Kidney (tissue), 14 donors: Measurements from ENCODE around the gene RNF40. TPM values are rescaled to one million over a fixed set of nuclear protein-coding genes. Genes with fewer than 3 reads are reported as not detected.

Experiments used
- DNase-seq, 5 donors: peaks; one replicate each; pipeline ENCODE4 v3.0.0-alpha.2; 2013 to 2020
- FAIRE-seq: peaks from 2 replicates; lab custom pipeline; 2012; peaks lifted over from hg19 to GRCh38; lab: Jason Lieb, UNC
- H3K27ac ChIP-seq, 2 donors: one replicate each; pipeline ENCODE4 v1.7.0; 2013; ENCODE audit warnings: low read depth in 2 of 2, low read length in 2 of 2, inconsistent platforms in 1 of 2
- H3K27me3 ChIP-seq: one replicate; pipeline ENCODE4 v1.7.1; 2013; ENCODE audit warnings: low read length, inconsistent platforms; ENCODE audit not compliant: control insufficient read depth, insufficient read depth
- H3K36me3 ChIP-seq, 3 donors: one replicate each; pipeline versions ENCODE4 v1.7.0 to v1.7.1; 2013; ENCODE audit warnings: low read length in 3 of 3, control low read depth in 1 of 3, inconsistent platforms in 1 of 3; ENCODE audit not compliant: insufficient read depth in 3 of 3, control insufficient read depth in 2 of 3
- H3K4me1 ChIP-seq, 3 donors: one replicate each; pipeline versions ENCODE4 v1.7.0 to v1.7.1; 2013; ENCODE audit warnings: low read length in 3 of 3, inconsistent platforms in 1 of 3, low read depth in 1 of 3; ENCODE audit not compliant: control insufficient read depth in 2 of 3, insufficient read depth in 2 of 3
- H3K4me3 ChIP-seq, 3 donors: one replicate each; pipeline versions ENCODE4 v1.7.0 to v1.8.1; 2013; ENCODE audit warnings: low read length in 3 of 3, control low read depth in 1 of 3, inconsistent platforms in 1 of 3
- H3K9ac ChIP-seq, 3 donors: one replicate each; pipeline versions ENCODE4 v1.7.0 to v1.7.1; 2013; ENCODE audit warnings: low read length in 3 of 3, control low read depth in 1 of 3, inconsistent platforms in 1 of 3
- H3K9me3 ChIP-seq, 3 donors: one replicate each; pipeline versions ENCODE4 v1.7.0 to v1.7.1; 2013; ENCODE audit warnings: low read length in 3 of 3, control low read depth in 1 of 3, inconsistent platforms in 1 of 3; ENCODE audit not compliant: control insufficient read depth in 2 of 3, insufficient read depth in 1 of 3
- intact Hi-C: fragments of 100-400 bp; cut with DNase I; formaldehyde crosslinking; loops from one replicate; pipeline ENCODE4 v1.11.1; 2022
- polyA plus RNA-seq: library from polyadenylated mRNA; stranded (reverse); fragments of 350-450 nt; fragmentation: Illumina TruSeq; extraction: RNeasy Lipid Tissue Mini Kit (QIAGEN cat#74804); gene quantifications from one replicate; pipeline ENCODE4 v1.2.3, GENCODE V29; 2014; ENCODE audit warnings: low read depth, low replicate concordance; ENCODE audit not compliant: insufficient read depth
- total RNA-seq: library from RNA; stranded (reverse); fragmentation: NEBNext Ultra II Directional; extraction: Animal tissue kit (Norgen Biotek cat#: 25700); gene quantifications from one replicate; pipeline ENCODE4 v1.2.1, GENCODE V29; 2021
- TF ChIP-seq, protein P1 (sequence below): IDR thresholded peaks from 3 replicates; pipeline ENCODE4 v1.5.1; 2012; ENCODE audit warnings: mild to moderate bottlenecking, moderate library complexity, borderline replicate concordance; ENCODE audit not compliant: insufficient read depth; ENCODE audit errors: extremely low read depth
- donor health status: control.
- donor health status: control.
- donor health status: control.
- donor health status: control.
- donor health status: control.
- donor health status: DM: yes; HTN: yes; CAD: no.
- donor health status: Normal renal cell carcinoma (clear cell type).

Gene RNF40
- total and polyA plus RNA-seq, 2 donors from 2014 or later = 74.3 to 109 TPM

DNA sequence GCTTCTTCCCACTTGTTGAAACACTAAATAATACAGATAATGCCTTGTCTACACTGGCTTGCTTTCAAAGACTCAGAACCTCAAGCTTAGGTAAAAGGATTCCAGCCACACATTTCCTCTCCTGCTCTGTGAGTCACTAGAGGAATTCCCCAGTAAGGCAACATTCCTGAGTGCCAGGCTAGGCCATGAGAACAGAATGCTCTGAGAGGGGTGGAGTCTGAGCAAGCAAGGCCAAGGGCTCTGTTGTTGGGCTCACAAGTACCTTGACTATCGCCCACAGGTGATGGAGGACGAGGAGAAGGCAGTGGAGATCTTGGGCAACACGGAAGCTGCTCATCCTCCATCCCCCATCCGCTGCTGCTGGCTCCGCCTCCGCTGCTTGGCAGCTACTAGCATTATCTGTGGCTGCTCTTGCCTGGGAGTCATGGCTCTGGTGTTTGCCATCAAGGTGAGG is 20.6 kb upstream of the RNF40 start:
- no peak for FAIRE-seq
- intact Hi-C loops = no loop called here
- Histone ChIP-seq H3K4me3 (no peak overlapping the region), H3K9ac (peak overlapping the region in 1 of 3 donors; percentile 51), H3K36me3 (peaks cover 0 to 28% (median 19%) of the 10 kb centered on the region in 3 donors), H3K4me1 (peaks cover 0 to 8% (median 8%) of the 10 kb centered on the region in 3 donors), H3K27ac (peak overlapping the region; percentile 77 to 83), H3K9me3 (no peaks in the 10 kb centered on the region), H3K27me3 (no peaks in the 10 kb centered on the region)
- TF ChIP-seq, protein P1, sequence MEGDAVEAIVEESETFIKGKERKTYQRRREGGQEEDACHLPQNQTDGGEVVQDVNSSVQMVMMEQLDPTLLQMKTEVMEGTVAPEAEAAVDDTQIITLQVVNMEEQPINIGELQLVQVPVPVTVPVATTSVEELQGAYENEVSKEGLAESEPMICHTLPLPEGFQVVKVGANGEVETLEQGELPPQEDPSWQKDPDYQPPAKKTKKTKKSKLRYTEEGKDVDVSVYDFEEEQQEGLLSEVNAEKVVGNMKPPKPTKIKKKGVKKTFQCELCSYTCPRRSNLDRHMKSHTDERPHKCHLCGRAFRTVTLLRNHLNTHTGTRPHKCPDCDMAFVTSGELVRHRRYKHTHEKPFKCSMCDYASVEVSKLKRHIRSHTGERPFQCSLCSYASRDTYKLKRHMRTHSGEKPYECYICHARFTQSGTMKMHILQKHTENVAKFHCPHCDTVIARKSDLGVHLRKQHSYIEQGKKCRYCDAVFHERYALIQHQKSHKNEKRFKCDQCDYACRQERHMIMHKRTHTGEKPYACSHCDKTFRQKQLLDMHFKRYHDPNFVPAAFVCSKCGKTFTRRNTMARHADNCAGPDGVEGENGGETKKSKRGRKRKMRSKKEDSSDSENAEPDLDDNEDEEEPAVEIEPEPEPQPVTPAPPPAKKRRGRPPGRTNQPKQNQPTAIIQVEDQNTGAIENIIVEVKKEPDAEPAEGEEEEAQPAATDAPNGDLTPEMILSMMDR = no peak
- peak in 2 of 5 donors; percentile 29 to 82 for DNase-seq

DNA sequence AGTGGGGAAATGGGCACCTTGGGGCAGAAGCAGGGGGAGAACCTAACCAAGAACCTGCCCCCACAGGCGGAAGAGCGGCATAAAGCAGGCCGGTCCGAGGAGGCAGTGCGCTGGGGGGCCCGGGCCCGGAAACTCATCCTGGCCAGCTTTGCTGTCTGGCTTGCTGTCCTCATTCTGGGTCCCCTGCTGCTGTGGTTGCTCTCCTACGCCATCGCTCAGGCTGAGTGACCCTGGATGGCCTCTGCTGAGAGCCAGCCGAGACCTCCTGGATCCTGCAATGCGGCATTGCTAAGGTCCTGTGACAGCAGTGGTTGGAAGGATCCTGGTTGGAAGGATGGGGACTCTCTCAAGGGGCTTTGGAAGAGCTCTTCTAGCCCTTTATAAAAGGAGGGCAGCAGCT is 18.4 kb upstream of the RNF40 start:
- Histone ChIP-seq H3K9ac (no peak overlapping the region), H3K9me3 (no peaks in the 10 kb centered on the region), H3K36me3 (peaks cover 0 to 6% (median 3%) of the 10 kb centered on the region in 3 donors), H3K4me1 (peaks cover 0 to 8% (median 8%) of the 10 kb centered on the region in 3 donors), H3K27ac (no peak overlapping the region), H3K27me3 (no peaks in the 10 kb centered on the region), H3K4me3 (no peak overlapping the region)
- intact Hi-C loops = no loop called here
- DNase-seq = peak in 1 of 5 donors; percentile 46
- no peak for FAIRE-seq
- TF ChIP-seq, protein P1 = no peak

DNA sequence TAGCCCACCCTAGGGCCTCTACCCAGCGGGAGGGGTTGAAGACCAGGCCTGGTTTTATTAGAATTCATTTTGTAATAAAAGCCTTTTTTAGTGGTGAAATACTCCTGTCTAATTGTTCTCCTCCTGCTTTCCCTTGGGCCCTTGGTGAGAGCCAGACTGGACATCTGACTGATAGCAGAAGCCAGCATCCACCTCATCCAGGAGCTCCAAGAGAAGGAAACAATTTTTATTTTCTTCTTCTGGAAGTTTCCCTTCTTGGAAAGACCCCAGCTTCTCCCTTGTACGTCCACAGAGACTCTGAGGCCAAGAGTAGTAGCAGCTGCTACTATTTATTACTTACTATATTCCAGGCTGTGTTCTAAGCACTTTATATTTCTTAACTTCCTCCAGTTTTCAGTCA is 17.9 kb upstream of the RNF40 start:
- H3K36me3 ChIP-seq = peaks cover 0 to 4% (median 3%) of the 10 kb centered on the region in 3 donors
- no peak overlapping the region for H3K4me3 ChIP-seq

More for the DNA sequence above, 17.9 kb upstream of the RNF40 start:
- Histone ChIP-seq H3K4me1 (peaks cover 0 to 8% (median 8%) of the 10 kb centered on the region in 3 donors), H3K9me3 (no peaks in the 10 kb centered on the region), H3K27ac (no peak overlapping the region), H3K27me3 (no peaks in the 10 kb centered on the region), H3K9ac (no peak overlapping the region)
- intact Hi-C loops = no loop called here
- no peak for DNase-seq
- TF ChIP-seq, protein P1 = no peak
- no peak for FAIRE-seq
